Progenitor cell of endocrine pancreas (in vitro differentiated cells): ENCODE results near the gene NMNAT2. TPM values are rescaled to one million over a fixed set of nuclear protein-coding genes. Genes with fewer than 3 reads are reported as not detected.

Source experiments
- DNase-seq: peaks from one replicate; pipeline ENCODE4 v3.0.0; 2021; ENCODE audit warnings: low spot score; ENCODE audit not compliant: unreplicated experiment
- H3K27ac Mint-ChIP-seq: 2 replicates; pipeline ENCODE4 v1.8.0; 2021; ENCODE audit warnings: mild to moderate bottlenecking, moderate library complexity, mixed read lengths
- H3K27me3 Mint-ChIP-seq: 2 replicates; pipeline ENCODE4 v1.8.0; 2021; ENCODE audit warnings: mixed read lengths
- H3K36me3 Mint-ChIP-seq: 2 replicates; pipeline ENCODE4 v1.8.0; 2022; ENCODE audit warnings: mixed read lengths; ENCODE audit not compliant: insufficient read depth
- H3K4me1 Mint-ChIP-seq: 2 replicates; pipeline ENCODE4 v1.8.0; 2021; ENCODE audit warnings: low read depth, mixed read lengths
- H3K4me3 Mint-ChIP-seq: 2 replicates; pipeline ENCODE4 v1.8.0; 2021; ENCODE audit warnings: low read depth, mild to moderate bottlenecking, moderate library complexity, mixed read lengths
- H3K9me3 Mint-ChIP-seq: 2 replicates; pipeline ENCODE4 v1.8.0; 2021; ENCODE audit warnings: low read depth, mixed read lengths
- total RNA-seq: library from RNA; stranded (reverse); gene quantifications from 2 replicates; pipeline ENCODE4 v1.2.1, GENCODE V29; 2021
- TF ChIP-seq, protein P1 (sequence below): fragments of 200-600 bp; sonication (generic); IDR thresholded peaks from one replicate; pipeline ENCODE4 v1.5.0; 2021; ENCODE audit warnings: antibody characterized with exemption, mild to moderate bottlenecking; ENCODE audit not compliant: unreplicated experiment

Gene NMNAT2
- total RNA-seq, 1 donor from 2014 or later: 3.1 TPM

DNA sequence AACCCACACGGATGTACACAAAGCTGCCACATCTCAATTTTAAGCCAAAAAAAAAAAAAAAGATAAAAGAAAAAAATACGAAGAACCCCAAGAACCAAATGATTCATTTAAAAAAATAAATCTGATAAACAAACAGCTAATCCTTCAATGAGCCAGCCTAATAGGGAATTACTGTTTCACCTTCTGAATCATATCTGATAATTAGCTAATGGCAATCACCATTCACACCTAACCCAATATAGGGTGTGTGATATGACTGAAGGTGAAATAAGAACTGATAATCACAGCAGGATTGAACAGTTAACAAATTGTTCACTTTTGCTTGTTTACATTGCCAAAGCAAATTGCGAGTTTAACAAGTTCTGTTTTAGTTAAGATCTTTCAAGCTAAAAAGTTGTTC, 170.7 kb downstream of the NMNAT2 start:
- Mint-ChIP-seq H3K9me3 (peaks cover 7% of the 10 kb centered on the region), H3K27ac (no peak overlapping the region), H3K4me1 (peaks cover 4% of the 10 kb centered on the region), H3K4me3 (no peak overlapping the region), H3K27me3 (peaks cover 31% of the 10 kb centered on the region), H3K36me3 (no peaks in the 10 kb centered on the region)
- TF ChIP-seq, protein P1, sequence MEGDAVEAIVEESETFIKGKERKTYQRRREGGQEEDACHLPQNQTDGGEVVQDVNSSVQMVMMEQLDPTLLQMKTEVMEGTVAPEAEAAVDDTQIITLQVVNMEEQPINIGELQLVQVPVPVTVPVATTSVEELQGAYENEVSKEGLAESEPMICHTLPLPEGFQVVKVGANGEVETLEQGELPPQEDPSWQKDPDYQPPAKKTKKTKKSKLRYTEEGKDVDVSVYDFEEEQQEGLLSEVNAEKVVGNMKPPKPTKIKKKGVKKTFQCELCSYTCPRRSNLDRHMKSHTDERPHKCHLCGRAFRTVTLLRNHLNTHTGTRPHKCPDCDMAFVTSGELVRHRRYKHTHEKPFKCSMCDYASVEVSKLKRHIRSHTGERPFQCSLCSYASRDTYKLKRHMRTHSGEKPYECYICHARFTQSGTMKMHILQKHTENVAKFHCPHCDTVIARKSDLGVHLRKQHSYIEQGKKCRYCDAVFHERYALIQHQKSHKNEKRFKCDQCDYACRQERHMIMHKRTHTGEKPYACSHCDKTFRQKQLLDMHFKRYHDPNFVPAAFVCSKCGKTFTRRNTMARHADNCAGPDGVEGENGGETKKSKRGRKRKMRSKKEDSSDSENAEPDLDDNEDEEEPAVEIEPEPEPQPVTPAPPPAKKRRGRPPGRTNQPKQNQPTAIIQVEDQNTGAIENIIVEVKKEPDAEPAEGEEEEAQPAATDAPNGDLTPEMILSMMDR: no peak
- DNase-seq: no peak

DNA sequence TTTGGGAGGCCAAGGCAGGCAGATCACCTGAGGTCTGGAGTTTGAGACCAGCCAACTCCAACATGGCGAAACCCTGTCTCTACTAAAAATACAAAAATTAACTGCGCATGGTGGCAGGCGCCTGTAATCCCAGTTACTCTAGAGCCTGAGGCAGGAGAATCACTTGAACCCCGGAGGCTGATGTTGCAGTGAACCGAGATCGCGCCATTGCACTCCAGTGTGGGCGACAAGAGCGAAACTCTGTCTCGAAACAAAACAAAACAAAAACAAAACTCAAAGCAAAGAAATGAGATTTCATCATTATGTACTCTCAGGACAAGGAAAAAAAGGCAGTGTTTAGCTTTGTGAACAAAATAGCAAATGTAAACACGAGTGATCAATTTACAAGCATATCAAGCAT, 171.1 kb downstream of the NMNAT2 start:
- peaks cover 31% of the 10 kb centered on the region for H3K27me3 Mint-ChIP-seq
- peaks cover 7% of the 10 kb centered on the region for H3K9me3 Mint-ChIP-seq
- DNase-seq: no peak
- TF ChIP-seq, protein P1: no peak
- no peak overlapping the region for H3K27ac Mint-ChIP-seq
- no peak overlapping the region for H3K4me3 Mint-ChIP-seq
- H3K4me1 Mint-ChIP-seq: peaks cover 4% of the 10 kb centered on the region
- no peaks in the 10 kb centered on the region for H3K36me3 Mint-ChIP-seq

DNA sequence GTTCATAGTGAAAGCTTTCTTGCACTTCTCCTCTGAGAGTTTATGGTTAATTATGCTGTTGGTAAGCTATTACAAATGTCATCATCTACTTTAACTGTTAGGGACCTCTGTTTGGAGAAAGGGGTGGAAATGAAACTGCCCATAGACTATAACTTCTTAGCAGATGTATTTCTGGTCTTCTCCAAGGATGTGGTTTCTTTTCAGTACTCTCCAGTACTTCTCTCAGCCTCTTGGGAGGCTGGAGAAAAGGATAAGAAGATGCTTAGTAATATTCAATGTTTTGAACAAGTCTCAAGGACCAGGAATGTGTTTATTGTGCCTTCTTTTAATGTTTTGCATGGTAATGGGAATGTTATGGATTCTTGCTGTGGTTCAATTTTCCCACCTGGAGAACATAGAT, 171.7 kb downstream of the NMNAT2 start:
- TF ChIP-seq, protein P1: no peak
- DNase-seq: no peak
- H3K4me1 Mint-ChIP-seq: peaks cover 4% of the 10 kb centered on the region
- H3K36me3 Mint-ChIP-seq: no peaks in the 10 kb centered on the region
- H3K27ac Mint-ChIP-seq: no peak overlapping the region
- no peak overlapping the region for H3K4me3 Mint-ChIP-seq
- H3K27me3 Mint-ChIP-seq: peaks cover 29% of the 10 kb centered on the region
- peaks cover 4% of the 10 kb centered on the region for H3K9me3 Mint-ChIP-seq

DNA sequence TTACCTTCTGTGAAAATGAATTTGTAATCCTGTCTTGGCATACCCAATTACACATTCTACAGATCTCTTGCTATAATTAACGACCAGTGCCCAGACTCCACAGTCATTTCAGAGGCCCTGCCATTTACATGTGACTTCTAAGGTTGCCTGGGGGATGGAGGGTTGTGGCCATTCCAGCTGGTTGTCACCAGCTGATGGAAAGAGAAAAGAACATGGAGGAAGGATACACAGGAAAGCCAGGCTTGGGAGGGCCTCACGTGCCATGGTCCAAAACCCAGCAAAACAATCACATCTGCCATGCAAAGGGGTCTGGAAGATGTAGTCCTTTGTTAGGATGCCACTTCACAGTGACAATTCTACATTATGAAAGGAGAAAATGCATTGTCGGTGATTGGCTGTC, 172.8 kb downstream of the NMNAT2 start:
- Mint-ChIP-seq H3K4me3 (no peak overlapping the region), H3K27me3 (peaks cover 26% of the 10 kb centered on the region), H3K27ac (no peak overlapping the region), H3K36me3 (no peaks in the 10 kb centered on the region), H3K4me1 (peaks cover 4% of the 10 kb centered on the region), H3K9me3 (peaks cover 4% of the 10 kb centered on the region)
- TF ChIP-seq, protein P1: no peak
- DNase-seq: no peak

DNA sequence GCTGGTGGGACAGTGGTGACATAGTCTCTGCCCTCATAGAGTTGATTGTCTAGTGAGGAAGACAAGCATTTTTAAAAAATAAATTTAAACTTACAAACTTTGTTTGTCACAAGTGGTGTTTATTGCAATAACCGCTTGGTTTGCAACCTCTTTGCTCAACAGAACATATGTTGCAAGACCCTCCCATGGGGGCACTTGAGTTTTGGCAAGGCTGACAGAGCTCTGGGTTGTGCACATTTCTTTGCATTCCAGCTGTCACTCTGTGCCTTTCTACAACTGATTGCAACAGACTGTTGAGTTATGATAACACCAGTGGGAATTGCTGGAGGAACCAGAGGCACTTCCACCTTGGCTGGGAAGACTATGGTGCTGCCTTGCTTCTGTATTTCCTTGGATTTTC, 173.7 kb downstream of the NMNAT2 start:
- H3K27me3 Mint-ChIP-seq: peaks cover 23% of the 10 kb centered on the region
- no peak overlapping the region for H3K27ac Mint-ChIP-seq
- peaks cover 4% of the 10 kb centered on the region for H3K4me1 Mint-ChIP-seq
- H3K36me3 Mint-ChIP-seq: no peaks in the 10 kb centered on the region
- no peak for DNase-seq
- H3K9me3 Mint-ChIP-seq: no peaks in the 10 kb centered on the region
- no peak overlapping the region for H3K4me3 Mint-ChIP-seq
- TF ChIP-seq, protein P1: no peak
